Anterior cingulate cortex (tissue), 58 donors: ENCODE results near the gene CIDEA.
"Not testable (repeated sequence)": the region's sequence is repeated elsewhere in the genome, so short reads cannot be mapped to it uniquely, and the experiment has no call there.

ENCODE experiments used
- DNase-seq, 58 donors: peaks; one replicate each; lab custom pipeline; 2025; lab: John Stamatoyannopoulos, UW

CIDEA gene

GRCh38 chr18:12236934-12237832 lies 17.0 kb upstream of the CIDEA start:
- DNase-seq, result peak in 26 of 58 donors; percentile 5 to 67 (median 27)

GRCh38 chr18:12238826-12239225 lies 15.3 kb upstream of the CIDEA start:
- no peak for DNase-seq

GRCh38 chr18:12239431-12239830 lies 14.7 kb upstream of the CIDEA start:
- no peak for DNase-seq

DNA sequence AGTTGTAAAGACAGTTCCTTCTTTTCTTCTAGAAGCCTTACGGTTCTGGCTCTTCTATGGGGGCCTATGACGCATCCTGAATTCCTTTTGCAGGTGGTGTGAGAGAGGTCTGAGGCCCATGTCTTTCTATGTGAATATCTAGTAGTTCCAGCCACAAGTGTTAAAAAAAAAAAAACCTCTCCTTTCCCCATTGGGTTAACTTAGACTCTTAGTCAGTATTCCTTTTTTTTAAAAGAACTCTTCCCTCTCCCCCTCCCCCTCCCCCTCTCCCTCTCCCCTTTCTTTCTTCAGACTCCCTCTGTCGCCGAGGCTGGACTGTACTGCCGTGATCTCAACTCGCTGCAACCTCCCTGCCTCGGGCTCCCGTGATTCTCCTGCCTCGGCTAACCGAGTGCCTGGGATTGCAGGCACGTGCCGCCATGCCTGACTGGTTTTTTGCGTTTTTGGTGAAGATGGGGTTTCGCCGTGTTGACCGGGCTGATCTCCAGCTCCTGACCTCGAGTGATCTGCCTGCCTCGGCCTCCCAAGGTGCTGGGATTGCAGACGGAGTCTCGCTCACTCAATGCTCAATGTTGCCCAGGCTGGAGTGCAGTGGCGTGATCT lies 11.4 kb upstream of the CIDEA start:
- no peak for DNase-seq

DNA sequence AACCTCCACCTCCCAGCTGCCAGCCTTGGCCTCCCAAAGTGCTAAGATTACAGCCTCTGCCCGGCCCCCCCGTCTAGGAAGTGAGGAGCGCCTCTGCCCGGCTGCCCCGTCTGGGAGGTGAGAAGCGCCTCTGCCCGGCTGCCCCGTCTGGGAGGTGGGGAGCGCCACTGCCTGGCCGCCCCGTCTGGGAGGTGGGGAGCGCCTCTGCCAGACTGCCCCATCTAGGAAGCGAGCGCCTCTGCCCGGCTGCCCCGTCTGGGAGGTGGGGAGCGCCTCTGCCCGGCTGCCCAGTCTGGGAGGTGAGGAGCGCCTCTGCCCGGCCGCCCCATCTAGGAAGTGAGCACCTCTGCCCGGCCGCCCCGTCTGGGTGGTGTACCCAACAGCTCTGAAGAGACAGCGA lies 10.9 kb upstream of the CIDEA start:
- DNase-seq, result not testable (repeated sequence)

DNA sequence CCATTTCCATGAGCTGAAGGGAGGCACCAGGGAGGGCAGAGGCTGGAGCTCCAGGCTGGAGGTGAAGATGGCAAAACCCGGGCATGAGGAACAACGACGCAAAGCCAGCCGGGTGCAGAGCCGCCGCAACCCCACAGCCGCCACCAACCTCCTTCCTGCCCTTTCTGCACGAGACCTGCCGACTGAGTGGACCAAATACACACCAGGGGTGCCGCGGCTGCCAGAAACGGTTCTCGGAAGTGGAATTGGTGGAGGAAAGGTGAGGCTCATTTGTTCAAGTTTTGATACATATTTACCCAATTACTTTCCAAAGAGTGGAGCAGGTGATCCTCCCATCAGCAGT lies 8.4 kb upstream of the CIDEA start:
- DNase-seq, result no peak

GRCh38 chr18:12246849-12247808 lies 7.0 kb upstream of the CIDEA start:
- no peak for DNase-seq

DNA sequence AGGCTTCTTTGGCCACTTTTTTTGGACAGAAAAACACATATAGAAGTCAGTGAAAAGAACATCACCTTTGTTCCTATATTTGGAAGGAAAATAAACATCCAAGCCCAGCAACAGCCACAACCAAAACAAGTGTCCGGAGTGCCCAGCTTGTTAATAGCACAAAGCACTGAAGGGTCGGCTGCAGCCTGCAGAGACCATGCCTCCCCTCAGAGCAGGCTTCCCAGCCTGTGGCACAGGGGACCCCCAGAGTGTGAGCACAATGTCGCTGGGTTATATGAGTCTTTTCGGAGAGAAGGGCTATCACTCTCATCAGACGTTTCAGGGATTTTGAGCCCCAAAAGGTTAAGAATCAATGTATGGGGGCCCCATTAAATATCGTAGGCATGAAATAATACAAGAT lies 6.2 kb upstream of the CIDEA start:
- no peak for DNase-seq

GRCh38 chr18:12248926-12249720 lies 5.0 kb upstream of the CIDEA start:
- no peak for DNase-seq

- DNase-seq, result no peak
Measured at GRCh38 chr18:12251311-12251710, 2.9 kb upstream of the CIDEA start.

DNA sequence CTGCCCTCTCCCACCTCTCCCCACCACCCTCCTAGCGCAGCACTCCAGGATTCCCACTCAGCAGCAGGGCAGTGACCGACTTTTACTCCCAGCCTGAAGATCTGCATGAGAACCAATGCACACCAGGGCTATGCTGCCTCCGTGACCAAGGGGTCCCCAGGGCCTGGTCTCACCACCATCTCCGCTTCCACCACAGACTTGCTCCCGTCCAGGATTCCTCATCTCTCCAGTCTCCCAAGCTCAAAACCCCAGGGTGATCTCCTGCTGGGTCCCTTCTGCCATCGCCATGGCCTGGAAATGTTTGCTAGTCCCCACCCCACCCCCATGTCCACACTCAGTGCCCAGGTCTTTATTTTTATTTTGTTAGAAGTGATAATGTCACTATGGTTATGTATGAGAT lies 2.1 kb upstream of the CIDEA start:
- DNase-seq, result no peak

DNA sequence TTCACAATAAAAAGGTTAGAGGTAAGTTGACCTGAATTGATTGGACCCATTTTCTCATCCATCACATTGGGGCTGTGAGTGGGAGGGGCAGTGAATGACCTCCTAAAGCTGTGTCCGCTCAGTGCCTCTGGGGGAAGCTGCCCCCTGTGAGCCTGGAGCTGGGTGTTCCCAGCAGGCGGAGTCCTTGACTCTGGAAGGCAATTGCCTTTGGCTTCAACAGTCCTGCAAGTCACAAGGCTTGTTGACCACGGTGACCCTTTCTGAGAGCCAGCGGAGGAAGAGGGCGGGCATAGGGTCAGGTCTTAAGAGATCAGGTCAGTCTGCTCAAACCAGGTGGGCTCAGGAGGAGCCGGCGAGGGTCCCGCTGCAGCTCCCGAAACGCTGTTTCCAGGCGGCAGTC lies 1.1 kb upstream of the CIDEA start:
- no peak for DNase-seq

- no peak for DNase-seq
Measured at GRCh38 chr18:12253663-12254135, 462 bp upstream of the CIDEA start.

GRCh38 chr18:12254820-12255511 lies 805 bp downstream of the CIDEA start:
- DNase-seq, result no peak

DNA sequence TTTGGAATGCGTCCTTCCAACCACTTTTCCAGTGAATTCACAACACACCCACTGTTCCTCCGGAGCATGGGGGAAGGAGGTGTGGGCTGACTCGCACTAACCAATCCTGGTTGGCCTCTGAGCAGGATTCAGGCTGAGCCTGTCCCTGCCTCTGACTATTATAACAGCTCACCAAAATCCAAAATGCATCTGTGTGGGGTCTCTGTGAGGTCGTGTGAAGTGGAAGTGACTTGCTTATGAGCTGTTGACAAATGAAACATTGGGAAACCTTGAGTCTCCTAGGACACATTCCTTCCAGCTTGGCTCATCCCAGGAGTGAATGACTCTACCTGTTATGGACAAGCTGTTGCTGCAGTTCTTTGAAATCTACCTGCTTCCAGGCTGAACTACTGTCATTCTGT lies 1.5 kb downstream of the CIDEA start:
- DNase-seq, result peak in 7 of 58 donors; percentile 11 to 36 (median 18)

- peak in 1 of 58 donors; percentile 11 for DNase-seq
Measured at GRCh38 chr18:12256951-12257350, 2.8 kb downstream of the CIDEA start.

GRCh38 chr18:12257996-12258718 lies 4.0 kb downstream of the CIDEA start:
- DNase-seq, result no peak
